Measurements from ENCODE around the gene MYBPH. TPM values are rescaled to one million over a fixed set of nuclear protein-coding genes. Genes with fewer than 3 reads are reported as not detected.

Gene MYBPH
- total RNA-seq, 1 experiment from 2014 or later = not detected

DNA sequence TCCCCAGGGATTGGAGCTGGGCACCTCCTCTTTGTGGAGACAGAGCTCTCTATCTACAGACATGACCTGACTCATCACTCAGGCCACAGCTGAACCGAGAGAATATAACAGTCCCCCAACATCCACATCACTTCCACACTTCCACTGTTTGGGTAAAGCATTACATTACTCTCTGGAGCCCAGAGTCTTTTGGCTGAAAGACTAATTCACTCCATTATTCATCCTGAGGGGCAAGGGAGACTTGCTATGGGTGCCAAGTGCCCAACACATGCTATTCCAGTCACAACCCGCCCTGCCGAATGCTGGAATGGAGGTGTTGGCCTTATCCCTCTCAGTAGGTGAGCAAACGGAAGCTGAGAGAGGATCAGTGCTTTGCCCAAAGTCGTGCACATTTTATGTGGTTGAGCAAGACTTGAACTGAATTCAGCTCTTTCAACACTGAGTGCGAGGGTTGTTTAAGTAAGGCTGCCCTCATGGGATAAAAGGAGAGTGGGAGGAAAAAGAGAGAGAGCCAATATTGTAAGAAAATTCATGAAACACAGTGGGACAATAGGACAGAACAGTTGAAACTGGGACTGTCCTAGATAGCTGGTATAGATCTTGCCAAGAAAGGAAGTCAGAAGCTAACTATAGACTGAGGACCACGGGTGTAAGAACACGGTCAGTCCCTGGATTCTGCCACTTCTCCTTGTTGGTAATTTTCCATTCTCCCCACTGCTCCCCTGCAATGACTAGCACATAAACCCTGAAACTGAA, 24.4 kb upstream of the MYBPH start:
- no peak for DNase-seq (ENCODE audit: low read depth)

DNA sequence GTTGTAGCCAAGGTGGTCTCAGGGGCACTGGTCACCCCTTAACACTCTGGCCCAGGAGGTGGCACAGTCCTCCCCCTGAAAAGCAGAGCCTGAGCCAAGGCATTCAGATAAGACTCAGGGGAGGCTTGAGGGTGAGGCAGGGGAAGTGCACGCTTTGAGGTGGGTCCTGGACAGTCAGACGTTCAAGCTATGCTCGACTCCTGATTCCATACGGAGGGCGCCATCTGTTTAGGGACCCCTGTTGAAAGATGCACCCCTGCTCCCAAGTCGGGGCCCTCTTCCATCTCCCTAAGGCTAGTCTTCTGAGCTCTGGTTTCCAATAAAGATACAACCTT, 23.8 kb upstream of the MYBPH start:
- DNase-seq (ENCODE audit: low read depth) = no peak

DNA sequence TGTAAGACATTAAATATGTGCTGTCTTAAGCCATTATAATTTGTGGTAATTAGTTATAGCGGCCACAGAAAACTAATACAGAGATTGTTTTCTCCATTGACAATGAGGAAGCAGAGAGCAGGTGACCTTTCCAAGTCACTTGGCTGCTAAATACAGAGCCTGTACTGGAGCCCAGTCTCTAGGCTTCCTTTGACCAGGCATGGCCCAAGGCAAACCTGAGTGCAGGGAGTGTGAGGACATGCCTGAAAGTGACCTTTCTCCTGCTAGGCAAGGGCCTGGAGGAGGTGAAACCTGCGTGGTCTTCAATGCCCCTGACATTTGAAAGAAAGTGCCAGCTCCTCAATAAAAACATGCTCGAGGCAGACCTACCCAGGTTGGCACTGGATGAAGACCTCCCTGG, 23.4 kb upstream of the MYBPH start:
- DNase-seq (ENCODE audit: low read depth) = no peak

DNA sequence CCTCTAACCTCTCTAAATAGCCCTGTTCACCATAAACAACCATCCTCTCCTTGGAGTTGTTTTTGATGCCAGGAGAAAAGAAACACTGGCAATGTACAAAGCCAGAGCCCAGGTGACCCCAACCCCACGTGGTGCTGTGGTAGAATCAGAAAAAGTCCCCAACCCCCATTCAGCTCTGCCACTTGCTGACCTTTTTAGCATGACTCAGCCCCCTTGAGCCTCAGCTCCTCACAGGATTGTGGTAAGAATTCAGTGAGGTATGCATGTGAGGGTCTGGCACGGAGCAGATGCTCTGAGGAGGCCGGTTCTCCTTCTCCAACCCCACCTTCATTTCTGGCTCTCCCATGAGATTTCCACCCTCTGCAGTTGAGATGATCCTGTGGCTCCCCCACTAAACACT, 22.0 kb upstream of the MYBPH start:
- DNase-seq (ENCODE audit: low read depth) = peak; percentile 69

DNA sequence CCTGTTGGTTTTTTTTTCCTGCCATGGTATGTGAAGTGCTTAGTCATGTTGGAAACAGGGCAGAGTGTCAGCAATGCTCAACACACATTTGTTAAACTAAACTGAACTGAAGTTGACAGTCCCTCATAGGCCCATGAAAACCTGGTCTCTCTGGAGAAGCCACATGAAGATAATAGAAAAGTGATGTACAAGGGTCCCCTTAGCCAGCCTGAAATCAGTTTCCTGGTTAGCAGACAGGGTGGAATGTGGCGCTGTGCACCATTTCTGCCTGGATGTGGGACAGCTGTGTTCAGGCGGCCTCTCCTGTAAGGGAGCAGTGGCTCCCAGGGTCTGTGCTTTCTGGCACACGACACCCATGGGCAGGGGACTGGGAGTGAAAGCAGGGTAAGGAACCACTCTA, 20.7 kb upstream of the MYBPH start:
- no peak for DNase-seq (ENCODE audit: low read depth)

DNA sequence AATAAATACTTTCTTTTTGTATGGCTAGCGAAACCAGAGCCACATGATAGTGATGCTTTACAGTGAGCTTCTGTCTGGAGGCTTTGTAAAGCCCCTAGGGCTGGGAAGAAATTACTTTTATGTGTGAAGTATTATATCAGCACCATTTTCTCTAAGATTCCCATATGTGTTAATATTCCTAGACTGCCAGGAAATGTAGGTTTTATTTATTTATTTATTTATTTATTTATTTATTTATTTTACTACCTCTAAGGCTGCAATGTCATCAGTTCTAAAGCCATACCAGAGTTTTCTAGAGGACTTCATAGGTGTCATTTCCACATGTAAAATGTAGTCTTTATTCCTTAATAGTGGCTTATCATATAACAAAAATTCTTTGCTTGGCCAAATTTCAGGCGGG, 15.3 kb upstream of the MYBPH start:
- no peak for DNase-seq (ENCODE audit: low read depth)

DNA sequence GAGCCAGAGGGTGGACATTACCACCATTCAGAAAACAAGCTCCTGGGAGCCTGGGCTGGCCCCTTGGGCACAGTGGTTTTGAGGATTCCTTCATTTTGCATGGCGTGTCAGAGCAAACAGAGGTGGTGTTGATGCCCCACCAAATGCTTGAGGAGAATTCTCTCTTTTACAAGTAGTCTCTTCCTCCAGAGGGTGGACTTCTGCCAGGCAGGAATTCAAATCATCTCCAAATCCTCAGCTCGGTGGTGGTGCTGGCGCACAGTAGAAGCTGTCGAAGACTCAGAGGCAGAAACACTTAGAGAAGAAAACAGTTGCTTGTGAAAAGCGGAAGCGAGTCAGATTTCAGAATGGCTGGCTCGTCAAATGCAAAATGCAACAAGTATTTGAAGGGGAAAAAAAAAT, 14.3 kb upstream of the MYBPH start:
- no peak for DNase-seq (ENCODE audit: low read depth)

DNA sequence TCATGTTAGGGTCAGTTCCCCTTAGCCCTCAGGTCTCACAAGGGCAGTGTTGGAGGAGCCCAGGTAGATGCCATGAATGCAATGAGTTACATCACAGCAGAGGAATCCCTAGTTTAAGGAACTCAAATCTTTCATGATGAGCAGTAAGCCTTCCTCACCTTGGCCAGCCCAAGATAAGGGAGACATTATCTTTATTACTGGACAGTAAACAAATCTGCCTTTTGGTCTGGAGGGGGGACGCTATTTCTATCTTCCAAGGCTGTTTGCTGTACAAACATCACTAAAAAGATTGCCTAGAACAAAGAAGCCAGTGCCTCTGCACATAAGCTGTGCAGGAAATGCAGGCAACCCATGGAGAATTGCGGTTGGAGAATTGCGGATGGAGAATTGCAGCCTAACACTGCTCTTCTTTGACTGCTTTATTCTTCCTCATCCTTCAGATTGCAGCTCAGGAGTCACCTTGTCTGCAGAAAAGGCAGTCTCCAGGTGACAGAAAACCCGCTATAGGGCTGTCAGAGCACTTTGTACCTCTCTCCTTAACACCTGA, 13.1 kb upstream of the MYBPH start:
- no peak for DNase-seq (ENCODE audit: low read depth)

DNA sequence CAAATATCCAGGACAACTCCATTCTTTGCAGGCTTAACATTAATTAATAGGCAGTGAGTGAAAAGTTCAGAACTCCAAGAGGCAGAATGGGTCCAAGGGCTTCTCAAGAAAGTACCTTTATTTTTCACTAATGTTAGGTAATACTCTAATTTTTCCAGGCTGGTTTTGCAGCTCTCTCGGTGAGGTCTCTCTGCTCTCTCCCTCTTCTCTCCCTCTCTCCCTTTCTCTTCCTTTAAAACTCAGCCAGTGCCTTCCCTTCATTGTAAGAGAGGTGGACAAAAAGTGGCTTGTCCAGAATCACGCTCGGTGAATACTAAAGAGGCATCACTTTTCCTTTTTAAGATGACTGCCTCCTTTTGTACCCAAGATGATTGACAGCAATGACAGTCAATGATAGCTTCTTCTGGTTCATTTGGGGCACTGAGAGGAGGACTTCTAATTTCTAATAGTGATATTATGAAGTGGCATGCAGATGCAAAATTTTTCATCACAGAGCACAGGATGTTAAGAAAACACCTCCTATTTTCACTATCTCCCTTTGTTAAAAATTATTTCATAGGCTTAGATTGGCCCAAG, 12.2 kb upstream of the MYBPH start:
- no peak for DNase-seq (ENCODE audit: low read depth)

DNA sequence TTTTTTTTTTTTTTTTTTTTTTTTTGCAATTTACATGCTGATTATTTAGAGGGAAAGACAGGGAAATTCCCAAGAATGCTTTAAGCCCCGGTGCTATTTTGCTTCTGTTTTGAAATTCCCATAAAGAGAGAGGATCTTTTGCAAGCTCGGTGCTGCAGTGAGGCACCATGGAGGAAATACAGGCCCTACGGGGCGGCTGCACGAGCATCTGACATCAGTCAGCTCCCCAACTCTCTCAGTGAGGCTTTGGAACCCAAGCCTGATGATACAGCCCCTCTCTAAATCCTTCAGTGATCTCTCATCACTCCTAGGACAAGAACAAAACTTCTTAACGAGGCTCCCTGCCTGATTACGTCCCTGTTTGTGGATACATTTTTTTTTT, 11.7 kb upstream of the MYBPH start:
- DNase-seq (ENCODE audit: low read depth) = no peak

DNA sequence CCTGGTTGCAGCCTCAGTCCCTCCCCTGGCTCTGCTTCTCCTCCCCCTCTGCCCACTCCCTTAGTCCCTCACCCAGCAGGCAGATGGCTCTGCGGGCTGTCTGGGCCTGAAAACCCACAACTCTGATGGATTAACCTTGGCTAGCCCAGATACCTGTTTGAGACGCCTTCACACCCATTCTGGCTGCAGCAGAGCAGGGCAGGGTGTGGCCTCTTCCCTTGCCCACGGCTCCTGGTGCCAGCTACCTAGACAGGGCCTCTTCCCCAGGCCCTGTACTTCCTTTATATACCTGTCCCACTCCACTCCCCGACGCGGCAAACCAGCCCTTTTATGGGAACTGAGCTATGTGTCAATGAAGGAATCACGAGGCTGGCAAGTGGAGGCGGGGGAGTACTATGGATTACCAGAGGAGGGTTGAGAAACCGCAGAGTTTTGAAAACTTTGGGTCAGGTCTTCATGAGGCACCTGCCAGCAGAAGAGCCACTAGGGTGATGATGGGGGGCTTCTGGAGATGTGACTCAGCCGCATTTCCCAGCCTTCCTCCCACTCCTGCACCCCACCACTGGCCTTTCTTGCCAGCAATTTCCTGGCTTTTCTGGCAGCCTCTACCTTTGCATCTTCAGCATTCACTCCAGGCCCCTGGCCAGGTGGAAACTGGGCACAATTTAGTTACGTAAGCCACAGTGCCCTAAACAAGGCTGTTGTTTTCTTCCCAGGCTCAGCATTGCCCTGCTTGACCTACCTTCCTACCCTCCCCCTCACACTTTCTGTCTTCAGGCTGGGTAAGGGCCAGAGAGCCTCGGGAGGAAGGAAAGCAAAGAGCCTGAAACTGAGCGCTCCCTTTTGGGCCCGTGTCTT, 11.0 kb upstream of the MYBPH start, which contains the start of gene CHI3L1:
Gene CHI3L1, minus strand, starts transcription at position 259 of the 858 bp plus-strand sequence. Its CDS starts 81 bp downstream, at position 178.
- DNase-seq (ENCODE audit: low read depth) = no peak

DNA sequence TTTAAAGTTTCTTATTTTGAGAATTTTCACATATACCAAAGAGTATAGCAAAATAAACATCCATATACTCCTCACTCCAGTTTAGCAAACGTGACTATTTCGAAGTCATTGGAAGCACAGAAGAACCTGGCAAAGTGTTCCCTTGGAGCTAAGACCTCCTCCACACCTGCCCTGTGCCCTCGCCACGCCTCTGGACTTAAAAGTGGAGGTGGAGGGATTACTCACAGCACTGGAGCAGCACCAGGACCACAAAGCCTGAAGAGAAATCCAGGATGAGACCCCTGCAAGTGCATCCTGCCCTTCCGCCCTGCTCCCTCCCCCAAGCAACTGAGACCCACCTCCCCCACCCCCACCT, 10.4 kb upstream of the MYBPH start:
- DNase-seq (ENCODE audit: low read depth) = no peak

DNA sequence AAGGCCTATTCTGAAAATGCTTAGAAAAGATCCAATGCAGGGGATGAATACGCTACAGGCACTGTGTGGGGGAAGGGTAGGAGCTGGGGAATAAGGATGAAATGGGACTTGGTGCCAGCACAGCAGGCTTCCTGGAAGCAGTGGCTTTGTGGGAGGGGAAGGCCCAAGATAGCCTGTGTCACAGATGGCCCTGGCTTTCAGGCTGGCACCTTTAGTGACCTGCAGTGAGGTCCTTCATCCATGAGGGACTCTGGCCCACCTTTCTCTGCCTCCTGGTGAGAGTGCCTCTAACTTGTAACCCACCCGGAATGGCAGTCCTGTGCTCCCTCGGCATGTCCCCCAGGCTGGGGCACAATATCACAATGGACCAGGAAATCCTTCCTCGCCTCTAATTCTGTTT, 10.0 kb upstream of the MYBPH start:
- DNase-seq (ENCODE audit: low read depth) = no peak

DNA sequence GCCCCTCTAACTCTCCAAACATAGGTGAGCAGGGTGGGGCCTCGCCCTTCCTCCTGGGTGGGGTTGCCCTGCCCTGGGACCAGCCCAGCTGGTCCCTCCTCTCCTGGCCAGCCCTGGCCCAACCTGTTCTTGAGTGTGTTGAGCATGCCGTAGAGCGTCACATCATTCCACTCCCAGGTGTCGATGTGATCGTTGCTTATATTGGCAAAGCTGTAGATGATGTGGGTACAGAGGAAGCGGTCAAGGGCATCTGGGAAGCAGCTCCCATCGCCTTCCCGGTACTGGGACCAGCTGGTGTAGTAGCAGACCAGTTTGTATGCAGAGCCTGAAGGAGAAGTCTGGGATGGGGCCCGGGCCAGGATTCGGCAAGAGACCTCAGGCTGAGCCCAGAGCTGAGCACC, 9.4 kb upstream of the MYBPH start:
- DNase-seq (ENCODE audit: low read depth) = no peak

DNA sequence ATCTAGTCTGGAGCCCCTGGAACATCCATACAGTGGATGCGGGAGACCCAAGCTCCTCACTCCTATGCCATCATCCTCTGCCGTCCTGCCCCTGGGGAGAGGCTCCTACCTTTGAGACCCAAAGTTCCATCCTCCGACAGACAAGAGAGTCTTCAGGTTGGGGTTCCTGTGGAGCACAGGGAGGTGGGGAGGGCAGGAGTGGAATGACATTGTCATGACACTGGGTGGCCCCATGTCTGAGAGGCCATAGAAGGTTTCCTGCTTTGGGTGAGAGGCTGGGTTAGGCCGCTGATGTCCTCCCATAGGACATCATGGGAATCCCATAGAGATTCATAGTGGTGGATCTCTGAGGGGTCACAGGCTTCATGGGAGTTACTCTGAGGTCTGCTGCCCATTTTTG, 8.8 kb upstream of the MYBPH start:
- no peak for DNase-seq (ENCODE audit: low read depth)

DNA sequence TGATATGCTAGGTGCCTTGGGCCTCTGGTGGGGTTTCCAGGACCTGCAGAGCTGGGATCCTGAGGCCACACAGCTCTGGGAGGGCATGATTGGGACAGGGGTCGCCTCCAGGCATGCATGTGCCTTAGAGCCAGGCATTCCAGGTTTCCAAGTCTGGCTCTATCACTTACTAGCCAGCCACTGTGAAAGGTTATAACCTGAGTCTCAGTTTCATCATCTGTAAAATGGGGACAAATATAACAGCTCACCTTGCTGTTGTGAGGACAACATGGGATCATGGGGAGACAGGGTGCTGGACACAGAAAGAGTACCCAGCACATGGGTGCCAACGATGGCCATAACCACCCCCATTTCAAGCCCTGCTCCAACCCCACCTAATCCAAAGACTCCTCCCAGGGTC, 8.2 kb upstream of the MYBPH start:
- no peak for DNase-seq (ENCODE audit: low read depth)

DNA sequence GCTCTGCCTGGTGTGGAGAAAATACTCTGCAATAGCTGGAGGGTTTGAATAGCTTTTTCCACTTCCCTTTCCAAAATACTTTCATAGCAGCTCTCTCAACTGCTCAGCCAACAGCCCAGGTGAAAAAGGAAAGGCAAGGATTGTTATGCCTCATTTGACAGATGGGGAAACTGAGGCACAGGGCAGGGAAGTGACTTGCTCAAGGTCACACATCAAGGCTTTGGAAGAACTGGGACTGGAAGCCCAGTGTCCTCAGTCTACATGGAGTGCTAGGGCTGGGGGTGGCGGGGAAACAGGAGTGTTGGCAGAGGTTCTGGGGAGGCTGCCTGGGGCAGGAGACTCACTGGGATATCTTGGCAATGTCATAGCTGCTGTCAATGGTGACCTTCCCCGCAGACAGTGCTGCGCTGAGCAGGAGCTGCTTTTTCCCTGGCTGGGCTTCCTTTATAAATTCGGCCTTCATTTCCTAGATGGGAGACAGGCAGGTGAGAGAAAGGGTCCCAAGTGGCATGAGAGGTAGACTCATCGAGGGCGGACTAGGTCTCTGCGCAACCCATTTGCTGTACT, 6.8 kb upstream of the MYBPH start:
- DNase-seq (ENCODE audit: low read depth) = no peak

DNA sequence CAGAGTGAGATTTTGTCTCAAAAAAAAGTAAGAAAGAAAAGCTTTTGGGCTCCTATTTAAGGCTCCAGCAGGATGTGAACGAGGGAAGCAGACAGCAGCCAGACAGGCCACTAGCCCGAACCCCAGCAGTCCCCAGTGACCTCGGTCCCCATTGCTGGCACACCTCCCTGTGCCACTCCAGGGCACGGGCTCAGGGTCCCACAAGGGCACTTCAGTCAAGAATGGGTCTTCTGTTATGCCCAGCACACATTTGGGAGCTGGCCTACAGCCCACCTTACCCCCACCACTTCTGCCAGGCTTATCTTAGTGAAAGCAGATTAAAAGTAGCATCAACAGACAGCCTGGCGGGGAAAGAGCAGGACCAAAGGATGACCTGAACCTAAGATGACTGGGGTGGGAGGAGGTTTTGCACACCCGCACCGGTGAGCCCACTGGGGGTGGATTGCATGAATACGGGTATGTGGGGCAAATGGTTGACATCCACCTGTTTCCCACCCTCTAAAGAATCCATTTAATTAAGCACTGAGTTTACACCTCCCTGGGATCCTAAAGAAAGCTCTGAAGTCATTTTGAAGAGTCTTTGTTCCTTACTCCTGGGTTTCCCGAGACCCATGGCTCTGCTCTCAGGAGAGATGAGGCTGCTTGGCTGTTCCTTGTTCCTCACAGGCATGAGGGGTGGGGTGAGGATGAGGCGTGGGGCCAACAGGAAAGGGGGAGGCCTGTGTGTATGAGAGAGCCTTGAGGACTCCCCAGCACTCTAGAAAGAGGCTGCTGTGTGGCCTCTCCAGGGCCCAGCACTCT, 6.2 kb upstream of the MYBPH start:
- DNase-seq (ENCODE audit: low read depth) = no peak

DNA sequence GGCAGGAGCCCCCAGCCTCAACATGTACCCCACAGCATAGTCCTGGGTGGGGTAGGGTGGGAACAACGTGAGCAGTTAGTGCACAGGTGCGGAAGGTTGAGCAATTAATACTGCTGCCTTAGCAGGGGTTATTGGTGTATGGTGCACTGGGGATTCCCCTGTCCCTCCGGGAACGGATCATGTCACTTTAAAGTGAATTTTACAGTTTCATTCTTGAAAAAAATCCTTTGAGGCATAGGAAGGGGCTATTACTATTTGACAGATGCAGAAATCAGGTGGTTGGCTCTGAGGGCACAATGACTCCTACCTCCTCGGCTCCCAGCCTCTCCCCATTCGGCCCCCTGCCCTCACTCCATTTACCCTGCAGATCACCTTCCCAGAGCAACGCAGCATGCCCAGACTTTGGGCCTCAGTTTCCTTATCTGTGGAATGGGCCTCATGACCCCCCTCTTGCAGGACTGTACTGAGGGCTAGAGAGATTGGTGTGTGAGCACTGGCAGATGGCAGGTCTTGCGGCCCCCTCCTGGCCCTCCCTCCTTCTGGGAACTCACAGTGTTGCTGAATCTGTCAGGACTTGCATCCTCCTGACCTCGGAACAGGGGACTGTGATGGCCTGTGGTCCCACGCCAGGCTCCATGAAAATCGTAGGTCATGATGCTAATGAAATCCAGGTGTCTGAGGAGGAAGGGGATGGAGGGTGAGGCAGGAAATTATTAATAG, 5.1 kb upstream of the MYBPH start:
- no peak for DNase-seq (ENCODE audit: low read depth)

DNA sequence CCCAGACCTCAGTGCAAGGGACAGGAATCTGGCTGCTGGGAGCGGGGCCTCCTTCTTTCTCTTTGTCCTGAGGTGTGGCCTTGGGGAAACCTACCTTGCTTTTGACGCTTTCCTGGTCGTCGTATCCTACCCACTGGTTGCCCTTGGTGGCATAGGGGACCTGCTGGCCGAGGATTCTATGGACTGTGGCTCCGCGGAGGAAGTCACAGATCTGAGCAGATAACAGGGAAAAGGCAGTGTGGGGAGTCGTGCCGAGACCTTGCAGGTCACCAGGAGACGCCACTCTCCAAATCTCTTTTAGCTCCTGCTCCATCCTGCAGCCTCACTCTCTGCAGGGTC, 4.0 kb upstream of the MYBPH start:
- no peak for DNase-seq (ENCODE audit: low read depth)

Data from Daoy (cell line).